ENCODE results near the gene FAM171A1.

DNA sequence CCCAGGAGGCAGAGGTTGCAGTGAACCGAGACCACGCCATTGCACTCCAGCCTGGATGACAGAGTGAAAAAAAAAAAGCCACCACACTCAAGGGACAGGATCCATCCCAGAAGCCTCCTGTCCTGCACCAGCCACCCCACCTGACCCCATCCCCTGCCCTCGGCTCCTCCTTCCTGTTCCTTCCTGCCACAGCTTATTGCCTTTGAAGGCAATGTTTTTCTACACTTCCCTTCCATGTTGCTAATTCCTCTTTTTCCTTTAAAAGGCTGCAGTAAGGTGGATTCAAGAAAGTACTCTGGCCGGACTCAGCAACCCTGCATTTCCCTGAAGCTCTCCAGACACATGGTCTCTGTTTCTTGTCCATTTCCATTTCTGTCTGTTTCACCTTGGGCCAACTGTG, 80.9 kb downstream of the FAM171A1 start:
- TF ChIP-seq POLR2AphosphoS5 (IDR thresholded peaks at IDR 0.05; ENCODE audit: low read depth, low read length) (no peak), POLR2A (IDR thresholded peaks at IDR 0.05; ENCODE audit: low read depth, low read length) (no peak)

All from GM12891 (cell line).